Measurements from ENCODE around the gene NDUFS7. TPM values are rescaled to one million over a fixed set of nuclear protein-coding genes. Genes with fewer than 3 reads are reported as not detected.
A peak's percentile ranks its signal among the peaks of the same experiment; 100 is the strongest.

Gene NDUFS7
- total RNA-seq, 2 experiments from 2014 or later: 98.7 to 101 TPM

DNA sequence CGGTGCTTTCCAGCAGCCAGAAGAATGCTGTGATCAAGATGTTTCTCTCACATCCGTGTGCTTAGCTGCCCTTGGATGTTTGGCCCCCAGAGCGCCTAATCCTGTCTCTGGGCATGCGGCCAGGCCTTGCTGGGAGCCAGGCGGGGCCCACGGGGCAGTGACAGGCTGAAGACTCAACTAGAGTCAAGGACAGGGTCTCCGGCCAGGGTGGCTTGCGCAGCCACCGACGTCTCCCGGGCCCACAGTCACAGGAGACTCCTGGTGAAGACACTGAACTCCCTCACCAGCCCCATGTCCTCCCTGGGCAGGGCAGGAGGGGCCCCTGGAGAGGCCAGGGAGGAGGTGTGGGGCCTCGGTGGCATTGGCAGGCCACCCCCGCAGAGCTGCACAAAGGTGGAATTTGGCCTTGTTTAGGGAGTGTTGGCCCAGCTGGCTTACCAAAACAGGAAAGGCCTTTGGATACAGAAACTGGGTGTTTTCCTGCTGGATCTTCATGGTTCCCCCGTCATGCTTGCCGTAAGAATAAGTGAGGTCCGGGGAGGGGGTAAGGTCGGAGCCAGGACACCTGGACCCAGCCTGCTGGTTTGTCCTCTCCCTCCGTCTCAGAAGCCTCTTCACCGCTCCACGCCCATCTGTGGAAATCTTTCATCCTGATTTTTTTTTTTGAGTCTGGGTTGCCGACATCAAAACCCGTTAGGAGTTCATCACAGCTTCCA lies 10.0 kb upstream of the NDUFS7 start:
- H3K27ac Mint-ChIP-seq: no peak overlapping the region
- H3K36me3 Mint-ChIP-seq: peaks cover 7% of the 10 kb centered on the region
- no peaks in the 10 kb centered on the region for H3K4me1 Mint-ChIP-seq
- no peak overlapping the region for H3K4me3 Mint-ChIP-seq
- DNase-seq: no peak
- H3K27me3 Mint-ChIP-seq: no peaks in the 10 kb centered on the region
- H3K9me3 Mint-ChIP-seq: no peaks in the 10 kb centered on the region

DNA sequence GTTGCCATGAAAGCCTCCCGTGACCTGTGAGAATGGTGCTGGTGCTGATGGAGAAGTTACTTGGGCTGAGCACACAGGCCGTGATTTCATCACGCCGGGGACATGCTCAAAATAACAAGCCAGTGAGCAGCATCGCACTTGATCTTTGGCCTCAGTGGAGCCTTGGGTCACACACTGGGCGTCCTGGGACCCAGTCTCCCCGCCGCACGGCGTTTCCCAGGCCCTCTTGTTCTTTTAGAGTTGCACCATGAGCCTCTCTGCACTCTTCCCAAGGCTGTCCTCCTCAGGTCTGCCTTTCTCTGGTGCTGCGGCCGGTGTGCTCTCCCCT lies 9.5 kb upstream of the NDUFS7 start:
- Mint-ChIP-seq H3K36me3 (peaks cover 7% of the 10 kb centered on the region), H3K9me3 (no peaks in the 10 kb centered on the region), H3K4me1 (no peaks in the 10 kb centered on the region), H3K27me3 (no peaks in the 10 kb centered on the region), H3K27ac (no peak overlapping the region), H3K4me3 (no peak overlapping the region)
- no peak for DNase-seq

DNA sequence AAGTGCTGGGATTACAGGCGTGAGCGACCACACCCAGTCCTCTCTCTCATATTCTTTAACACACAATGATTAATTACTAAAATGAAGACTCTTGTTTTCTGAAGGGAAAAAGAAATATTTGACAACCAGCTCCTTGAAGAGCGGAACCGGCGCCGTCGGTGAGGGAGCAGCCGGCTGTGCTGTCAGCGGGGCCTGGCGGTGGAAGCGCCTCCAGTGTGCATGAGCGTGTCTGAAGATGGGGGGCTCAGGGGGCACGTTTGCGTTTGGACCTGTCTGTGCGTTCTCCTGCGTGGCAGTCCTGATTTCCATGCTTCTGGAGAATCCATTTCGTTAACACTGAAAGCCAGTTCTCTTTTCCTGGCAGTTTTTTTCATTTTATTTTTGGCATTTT lies 7.3 kb upstream of the NDUFS7 start:
- Mint-ChIP-seq H3K9me3 (no peaks in the 10 kb centered on the region), H3K4me3 (no peak overlapping the region), H3K36me3 (peaks cover 6% of the 10 kb centered on the region), H3K4me1 (no peaks in the 10 kb centered on the region), H3K27me3 (no peaks in the 10 kb centered on the region), H3K27ac (no peak overlapping the region)
- DNase-seq: no peak

DNA sequence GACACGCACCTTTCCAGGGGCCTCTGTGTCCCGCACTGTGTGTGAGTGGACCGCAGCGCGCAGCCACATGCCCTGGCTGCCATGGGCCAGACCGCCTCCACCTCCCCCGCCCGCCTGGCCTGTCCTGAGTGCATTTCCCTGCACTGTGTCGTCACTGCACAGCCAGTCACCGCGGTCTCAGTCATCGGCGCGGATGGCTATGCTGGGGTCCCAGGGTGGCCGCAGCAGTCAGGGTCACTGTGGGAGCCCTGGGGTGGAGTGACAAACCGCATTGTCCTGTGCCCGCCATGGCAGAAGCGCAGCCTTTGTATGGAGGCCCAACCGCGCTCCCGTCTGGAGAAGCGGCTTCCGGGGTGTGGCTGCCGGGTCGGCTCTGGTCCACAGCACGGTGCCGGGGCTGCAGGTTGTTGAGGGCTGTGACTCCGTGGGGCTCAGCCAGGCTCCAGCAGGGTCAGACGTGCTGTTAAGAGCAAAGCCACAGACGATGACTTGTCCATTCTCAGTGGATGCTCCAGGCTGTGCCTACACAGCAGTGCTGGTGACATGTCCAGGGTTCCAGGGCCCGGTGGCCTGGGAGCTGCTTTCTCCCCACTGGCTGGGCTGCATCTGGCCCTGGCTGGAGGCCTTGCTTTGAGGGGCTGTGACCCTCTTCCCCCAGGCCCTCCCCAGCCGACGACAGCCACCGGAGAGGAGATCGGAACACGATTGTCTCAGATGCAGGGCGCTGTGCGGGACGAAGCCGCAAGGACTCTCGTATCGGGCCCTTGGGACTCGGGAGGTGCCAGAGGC lies 6.3 kb upstream of the NDUFS7 start:
- Mint-ChIP-seq H3K27ac (no peak overlapping the region), H3K27me3 (no peaks in the 10 kb centered on the region), H3K4me1 (no peaks in the 10 kb centered on the region), H3K9me3 (no peaks in the 10 kb centered on the region), H3K4me3 (no peak overlapping the region), H3K36me3 (peaks cover 4% of the 10 kb centered on the region)
- DNase-seq: no peak

DNA sequence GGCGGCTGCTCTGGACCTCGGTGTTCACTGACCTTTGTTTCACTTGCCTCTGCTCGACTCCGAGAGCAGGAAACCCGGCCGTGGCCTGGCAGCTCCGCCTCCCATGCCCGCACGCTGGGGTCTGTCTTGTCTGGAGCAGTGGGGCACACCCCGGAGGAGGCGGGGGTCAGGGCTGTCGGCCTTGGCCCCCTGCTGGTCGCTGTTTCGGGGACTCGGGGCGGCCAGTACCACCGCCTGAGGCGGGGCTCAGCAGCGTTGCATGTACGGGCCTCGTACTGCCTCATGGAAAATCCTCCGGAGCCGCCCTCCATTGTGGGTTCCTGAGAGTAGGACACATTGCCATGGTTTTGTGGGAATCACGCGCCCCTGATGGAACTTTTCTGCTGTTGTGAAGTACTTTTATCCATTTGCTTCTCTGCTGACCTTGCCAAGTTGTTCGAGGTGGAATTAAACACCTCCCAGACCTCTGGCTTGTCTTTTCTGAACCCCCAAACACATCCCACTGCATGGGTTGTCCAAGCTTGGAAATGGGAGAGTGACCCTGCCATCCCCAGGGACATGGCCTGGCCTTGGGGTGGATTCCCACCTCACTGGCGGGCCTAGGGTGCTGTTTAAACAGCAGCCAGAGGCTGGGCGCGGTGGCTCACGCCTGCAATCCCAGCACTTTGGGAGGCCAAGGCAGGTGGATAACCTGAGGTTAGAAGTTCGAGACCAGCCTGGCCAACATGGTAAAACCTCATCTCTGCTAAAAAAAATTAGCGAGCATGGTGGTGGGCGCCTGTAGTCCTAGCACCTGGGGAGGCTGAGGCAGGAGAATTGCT lies 5.5 kb upstream of the NDUFS7 start:
- Mint-ChIP-seq H3K36me3 (peaks cover 6% of the 10 kb centered on the region), H3K27me3 (peaks cover 4% of the 10 kb centered on the region), H3K4me3 (no peak overlapping the region), H3K9me3 (no peaks in the 10 kb centered on the region), H3K4me1 (peaks cover 5% of the 10 kb centered on the region), H3K27ac (no peak overlapping the region)
- no peak for DNase-seq

DNA sequence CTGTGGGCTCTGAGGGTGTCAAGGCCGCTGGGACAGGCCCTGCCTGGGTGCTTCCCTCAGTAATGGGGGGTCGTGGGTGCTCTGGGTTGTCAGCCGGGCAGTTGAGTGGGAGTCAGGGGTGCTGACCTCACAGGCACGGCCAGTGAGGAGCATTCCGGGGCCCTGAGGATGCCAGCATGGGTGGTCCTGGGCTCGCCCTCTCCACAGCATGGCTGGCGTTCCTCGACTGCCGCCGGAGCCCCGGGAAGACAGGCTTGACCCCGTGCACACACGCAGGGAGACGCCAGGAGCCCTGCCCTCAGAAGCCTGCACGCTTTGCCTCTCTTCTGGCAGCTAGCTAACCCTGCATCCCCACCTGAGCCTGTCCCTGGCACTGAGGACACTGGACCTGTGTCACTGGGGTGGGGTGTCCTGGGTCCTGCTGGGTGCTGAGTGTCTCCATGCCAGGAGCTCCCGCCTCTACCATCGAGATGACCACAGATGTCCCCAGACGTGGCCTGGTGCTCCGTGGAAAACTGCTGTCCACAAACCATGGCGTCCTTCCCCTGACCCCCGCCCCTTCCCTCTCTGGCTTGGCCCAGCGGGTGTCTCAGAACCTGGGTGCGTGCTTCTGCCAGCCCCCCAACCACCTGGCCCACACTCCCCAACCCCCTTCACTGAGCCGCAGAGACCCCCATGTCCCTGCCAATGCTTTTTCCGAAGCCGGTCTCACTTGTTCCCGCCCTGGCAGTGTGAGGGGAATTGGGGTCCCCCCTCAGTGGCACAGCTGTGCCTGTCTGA lies 4.4 kb upstream of the NDUFS7 start:
- Mint-ChIP-seq H3K9me3 (peaks cover 2% of the 10 kb centered on the region), H3K4me1 (peaks cover 10% of the 10 kb centered on the region), H3K4me3 (no peak overlapping the region), H3K27ac (no peak overlapping the region), H3K36me3 (peaks cover 10% of the 10 kb centered on the region), H3K27me3 (peaks cover 9% of the 10 kb centered on the region)
- DNase-seq: no peak

DNA sequence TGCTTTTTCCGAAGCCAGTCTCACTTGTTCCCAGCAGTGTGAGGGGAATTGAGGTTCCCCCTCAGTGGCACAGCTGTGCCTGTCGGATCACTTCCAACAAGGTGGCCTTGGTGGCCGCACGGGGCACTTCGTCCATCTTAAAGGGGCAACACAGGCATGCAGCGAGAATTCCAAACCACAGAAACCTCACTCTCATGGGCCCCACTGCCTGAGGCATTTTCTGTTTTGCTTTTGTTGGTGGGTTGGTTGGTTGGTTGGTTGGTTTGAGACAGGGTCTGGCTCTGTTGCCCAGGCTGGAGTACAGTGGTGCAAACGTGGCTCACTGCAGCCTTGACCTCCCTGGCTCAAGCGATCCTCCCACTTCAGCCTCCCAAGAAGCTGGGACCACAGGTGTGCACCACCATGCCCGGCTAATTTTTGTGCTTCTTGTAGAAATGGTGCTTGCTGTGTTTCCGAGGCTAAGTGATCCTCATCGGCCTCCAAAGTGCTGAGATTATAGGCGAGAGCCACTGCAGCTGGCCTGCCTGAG lies 3.7 kb upstream of the NDUFS7 start:
- Mint-ChIP-seq H3K4me3 (no peak overlapping the region), H3K27me3 (peaks cover 9% of the 10 kb centered on the region), H3K36me3 (peaks cover 7% of the 10 kb centered on the region), H3K4me1 (peaks cover 13% of the 10 kb centered on the region), H3K27ac (no peak overlapping the region), H3K9me3 (peaks cover 2% of the 10 kb centered on the region)
- DNase-seq: no peak

DNA sequence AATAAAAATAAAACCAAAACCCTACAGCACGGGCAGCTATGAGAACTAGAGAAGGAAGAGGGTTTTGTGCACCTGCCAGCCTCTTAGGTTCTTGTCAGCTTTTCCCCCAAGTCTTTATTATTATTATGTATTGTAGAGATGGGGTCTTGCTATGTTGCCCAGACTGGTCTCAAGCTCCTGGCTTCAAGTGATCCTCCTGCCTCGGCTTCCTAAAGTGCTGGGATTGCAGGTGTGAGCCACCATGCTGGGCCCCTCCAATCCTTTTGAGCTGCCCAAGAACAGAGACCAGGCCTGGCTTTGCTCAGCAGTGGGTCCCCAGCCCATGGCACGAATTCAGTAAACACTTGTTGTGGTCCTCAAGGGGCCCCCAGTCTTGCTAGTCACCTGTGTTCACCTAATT lies 1.5 kb upstream of the NDUFS7 start:
- DNase-seq: no peak

DNA sequence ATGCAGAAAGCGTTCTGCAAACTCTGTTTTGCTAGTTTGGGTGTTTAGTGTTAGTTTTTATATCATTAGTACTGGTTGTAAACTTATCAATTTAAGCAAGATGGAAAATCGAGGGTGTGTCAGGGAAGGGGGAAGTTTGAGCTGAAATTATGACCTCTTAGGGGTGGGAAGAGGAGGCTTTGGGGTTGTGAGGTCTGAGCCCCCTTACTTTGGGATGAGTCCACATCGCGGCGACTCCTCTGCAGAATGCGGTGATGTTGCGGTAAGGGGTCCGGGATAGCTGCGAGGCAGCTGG lies 743 bp upstream of the NDUFS7 start:
- no peak for DNase-seq
- Mint-ChIP-seq H3K4me1 (peaks cover 13% of the 10 kb centered on the region), H3K4me3 (peak overlapping the region; percentile 82), H3K9me3 (peaks cover 2% of the 10 kb centered on the region), H3K36me3 (peaks cover 7% of the 10 kb centered on the region), H3K27me3 (peaks cover 9% of the 10 kb centered on the region), H3K27ac (peak overlapping the region; percentile 98)

More for the DNA sequence above, 1.5 kb upstream of the NDUFS7 start:
- Mint-ChIP-seq H3K27me3 (peaks cover 9% of the 10 kb centered on the region), H3K4me3 (no peak overlapping the region), H3K36me3 (peaks cover 7% of the 10 kb centered on the region), H3K9me3 (peaks cover 2% of the 10 kb centered on the region), H3K27ac (no peak overlapping the region), H3K4me1 (peaks cover 13% of the 10 kb centered on the region)

DNA sequence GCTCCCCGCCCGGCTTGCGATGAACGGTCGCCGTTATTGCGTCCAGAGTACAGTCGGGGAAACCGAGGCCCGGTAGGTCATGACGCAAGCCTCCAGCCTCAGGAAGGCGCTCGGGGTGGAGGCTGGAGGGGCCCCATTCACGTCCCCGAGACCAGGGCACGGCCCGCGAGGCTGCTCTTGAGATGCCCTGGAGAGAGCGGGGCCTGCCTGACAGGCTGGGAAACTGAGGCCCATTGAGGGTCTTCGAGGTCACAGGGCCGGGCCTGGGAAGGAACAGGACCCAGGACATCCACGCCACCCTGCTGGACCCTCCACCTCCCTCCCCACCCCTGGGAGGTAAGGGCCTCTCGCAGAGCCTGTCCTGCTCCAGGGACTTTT lies 367 bp downstream of the NDUFS7 start:
- Mint-ChIP-seq H3K4me1 (peaks cover 13% of the 10 kb centered on the region), H3K9me3 (peaks cover 2% of the 10 kb centered on the region), H3K4me3 (peak overlapping the region; percentile 82), H3K36me3 (peaks cover 14% of the 10 kb centered on the region), H3K27me3 (peaks cover 9% of the 10 kb centered on the region), H3K27ac (peak overlapping the region; percentile 66)
- no peak for DNase-seq

DNA sequence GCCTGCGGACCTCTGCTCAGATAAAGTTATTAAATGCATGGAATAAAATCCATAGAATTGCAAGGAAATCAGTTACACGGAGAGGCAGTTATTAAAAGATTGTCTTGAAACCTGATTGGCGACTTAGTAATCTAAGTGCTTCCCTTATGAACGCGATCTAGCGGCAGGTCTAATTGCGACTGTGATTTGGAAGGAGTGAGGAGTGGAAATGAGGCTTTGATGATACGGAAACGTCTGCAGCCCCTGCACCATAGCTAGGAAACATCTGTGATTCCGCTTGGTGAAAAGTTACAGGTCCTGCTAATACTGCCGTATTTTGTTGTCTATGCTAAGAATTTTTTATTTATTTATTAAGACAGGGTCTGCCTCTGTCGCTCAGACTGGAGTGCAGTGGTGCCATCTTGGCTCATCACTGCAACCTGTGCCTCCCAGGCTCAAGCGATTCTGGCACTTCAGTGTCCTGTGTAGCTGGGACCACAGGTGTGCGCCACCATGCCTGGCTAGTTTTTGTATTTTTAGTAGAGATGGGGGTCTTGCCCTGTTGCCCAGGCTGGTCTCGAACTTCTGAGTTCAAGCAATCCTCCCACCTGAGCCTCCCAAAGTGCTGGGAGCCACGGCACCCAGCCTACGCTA lies 887 bp downstream of the NDUFS7 start:
- Mint-ChIP-seq H3K27ac (peak overlapping the region; percentile 66), H3K27me3 (peaks cover 9% of the 10 kb centered on the region), H3K9me3 (peaks cover 2% of the 10 kb centered on the region), H3K4me3 (peak overlapping the region; percentile 82), H3K36me3 (peaks cover 16% of the 10 kb centered on the region), H3K4me1 (peaks cover 13% of the 10 kb centered on the region)
- DNase-seq: no peak

DNA sequence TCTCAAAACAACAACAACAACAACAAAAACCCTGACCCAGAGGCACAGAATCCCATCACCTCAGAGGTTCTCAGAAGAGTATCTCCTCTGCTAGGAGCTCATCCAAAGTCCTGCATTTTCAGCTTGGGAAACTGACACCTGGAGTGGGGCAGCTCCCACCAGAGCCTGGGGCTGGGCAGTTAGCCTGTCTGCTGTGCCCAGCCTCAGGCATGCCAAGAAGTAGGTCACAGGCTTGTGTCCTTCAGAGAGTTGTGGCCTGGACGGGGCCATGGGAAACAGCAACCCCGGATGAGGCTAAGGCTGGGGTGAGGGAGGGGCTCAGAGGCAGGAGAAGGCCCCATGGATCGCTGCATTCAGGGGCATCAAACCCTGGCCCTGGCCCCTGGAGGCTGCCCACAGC lies 2.1 kb downstream of the NDUFS7 start:
- peaks cover 2% of the 10 kb centered on the region for H3K9me3 Mint-ChIP-seq
- peaks cover 20% of the 10 kb centered on the region for H3K36me3 Mint-ChIP-seq
- no peak for DNase-seq
- peaks cover 9% of the 10 kb centered on the region for H3K27me3 Mint-ChIP-seq
- H3K4me3 Mint-ChIP-seq: no peak overlapping the region
- no peak overlapping the region for H3K27ac Mint-ChIP-seq
- H3K4me1 Mint-ChIP-seq: peaks cover 13% of the 10 kb centered on the region

DNA sequence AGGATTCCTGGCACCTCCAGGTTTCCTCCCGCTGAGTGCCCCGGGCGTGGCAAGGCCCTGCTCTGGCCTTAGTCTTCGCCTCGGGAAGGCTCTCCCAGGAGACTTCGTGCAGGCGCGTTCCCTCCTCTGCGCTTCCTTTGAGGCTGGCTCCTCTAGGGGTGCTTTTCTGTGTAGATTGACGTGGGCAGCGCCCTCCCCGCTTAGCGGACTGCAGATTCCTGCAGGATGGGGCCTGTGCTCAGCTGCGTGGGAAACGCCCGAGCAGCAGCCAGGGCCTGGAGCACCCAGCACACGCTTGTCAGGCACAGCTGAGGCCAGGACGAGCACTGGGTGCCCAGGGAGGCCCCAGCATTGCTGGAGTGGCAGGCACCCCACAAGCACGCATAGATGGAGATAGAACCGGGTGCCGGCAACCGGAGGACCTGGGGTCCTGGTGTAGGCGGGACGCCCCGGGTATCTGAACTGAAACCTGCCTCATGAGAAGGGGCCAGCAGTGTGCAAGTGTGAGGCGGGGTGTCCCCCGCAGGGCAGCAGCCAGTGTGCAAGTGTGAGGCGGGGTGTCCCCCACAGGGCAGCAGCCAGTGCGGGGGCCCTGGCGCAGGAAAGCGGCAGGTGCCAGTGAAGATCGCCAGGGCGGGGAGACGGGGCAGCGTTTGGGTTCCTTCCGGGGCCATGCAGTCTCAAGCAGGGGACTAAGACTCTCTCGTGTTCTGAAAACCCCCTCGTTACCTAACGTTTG lies 3.4 kb downstream of the NDUFS7 start:
- H3K9me3 Mint-ChIP-seq: peaks cover 2% of the 10 kb centered on the region
- peaks cover 22% of the 10 kb centered on the region for H3K36me3 Mint-ChIP-seq
- no peak overlapping the region for H3K27ac Mint-ChIP-seq
- H3K27me3 Mint-ChIP-seq: peaks cover 9% of the 10 kb centered on the region
- DNase-seq: no peak
- H3K4me3 Mint-ChIP-seq: no peak overlapping the region
- peaks cover 13% of the 10 kb centered on the region for H3K4me1 Mint-ChIP-seq

Data from activated naive CD8-positive, alpha-beta T cell treated with anti-CD3 and anti-CD28 coated beads for 36 hours (primary cell).